Thyroid gland (tissue), 4 donors: ENCODE results near the gene MNT. TPM values are rescaled to one million over a fixed set of nuclear protein-coding genes. Genes with fewer than 3 reads are reported as not detected.

Source experiments
- DNase-seq, 2 donors: peaks; one replicate each; pipeline ENCODE4 v3.0.0-alpha.2; 2019
- H3K27ac ChIP-seq, 3 donors: fragments of 200-600 bp; sonication (generic); 1 replicate in 2 of 3; 2 replicates in 1 of 3; pipeline ENCODE4 v1.5.1; 2016 to 2019; ENCODE audit warnings: mild to moderate bottlenecking in 1 of 3, moderate library complexity in 1 of 3
- H3K27me3 ChIP-seq: fragments of 200-600 bp; sonication (generic); one replicate; pipeline ENCODE4 v1.5.1; 2019
- H3K36me3 ChIP-seq, 2 donors: fragments of 200-600 bp; sonication (generic); one replicate each; pipeline ENCODE4 v1.5.1; 2016 to 2019
- H3K4me1 ChIP-seq, 2 donors: fragments of 200-600 bp; sonication (generic); one replicate each; pipeline ENCODE4 v1.5.1; 2017 to 2019
- H3K4me3 ChIP-seq, 3 donors: fragments of 200-600 bp; sonication (generic); replicated peaks in 1 of 3; 1 replicate in 2 of 3; 2 replicates in 1 of 3; pipeline ENCODE4 v1.5.1; 2016; ENCODE audit warnings: mild to moderate bottlenecking in 1 of 3
- H3K9me3 ChIP-seq: fragments of 200-600 bp; sonication (generic); one replicate; pipeline ENCODE4 v1.5.1; 2017
- POLR2A ChIP-seq, 2 donors: fragments of 450-650 bp; IDR thresholded peaks; one replicate each; pipeline ENCODE4 v1.6.1; 2017; ENCODE audit warnings: antibody characterized with exemption in 2 of 2, mild to moderate bottlenecking in 2 of 2, moderate library complexity in 1 of 2
- WGBS, 2 donors: methylation state at CpG; one replicate each; pipeline ENCODE4 v1.1.5; 2017; 5-methylcytosine and 5-hydroxymethylcytosine counted together
- intact Hi-C: fragments of 100-400 bp; cut with DNase I; formaldehyde crosslinking; loops from one replicate; pipeline ENCODE4 v1.15.1; 2023
- small RNA-seq: library from RNA; depleted of rRNA; stranded (forward); fragments of <200 nt; gene quantifications from one replicate; pipeline ENCODE3, GENCODE V24; 2016
- total RNA-seq, 4 donors: library from RNA; depleted of rRNA; stranded (reverse); fragments of >200 nt; gene quantifications; one replicate each; pipeline ENCODE4 v1.2.3, GENCODE V29; 2016
- TF ChIP-seq, protein P1 (sequence below), 6 experiments: fragments of 200-600 bp in 3 of 6; fragments of 450-650 bp in 3 of 6; sonication (generic) in 3 of 6; IDR thresholded peaks; one replicate each; pipeline ENCODE4 v1.5.1; 2016 to 2019; ENCODE audit warnings: antibody characterized with exemption in 6 of 6, mild to moderate bottlenecking in 2 of 6, inconsistent platforms in 1 of 6, moderate library complexity in 1 of 6

MNT gene
- total RNA-seq, 4 donors from 2014 or later = 8.2 to 28.9 (median 10.9) TPM

DNA sequence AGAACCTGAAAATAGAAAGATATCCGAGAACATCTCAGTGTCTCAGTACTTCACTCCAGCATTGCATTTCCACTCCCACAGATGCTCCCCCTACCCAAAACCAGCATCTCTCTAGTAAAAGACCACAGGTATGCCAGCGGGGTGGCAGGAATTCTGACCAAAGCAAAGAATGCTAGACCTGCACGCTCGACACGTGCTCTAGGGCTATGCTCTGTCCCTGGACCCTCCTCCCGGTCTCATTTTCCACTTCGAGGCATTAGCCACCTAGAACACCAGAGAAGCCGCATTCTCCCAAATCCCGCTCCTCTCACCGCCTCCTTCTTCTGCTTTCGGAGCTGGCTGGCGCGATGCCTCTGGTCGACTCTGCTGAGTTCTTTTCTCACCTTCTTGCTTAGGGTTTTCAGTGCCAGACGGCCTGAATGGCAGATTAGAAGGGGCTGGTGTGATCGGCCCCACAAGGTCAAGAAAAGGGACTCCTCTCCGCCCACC, 65.1 kb downstream of the MNT start:
- intact Hi-C loops = no loop called here
- Histone ChIP-seq H3K4me1 (peaks cover 8 to 10% of the 10 kb centered on the region in 2 donors), H3K36me3 (peaks cover 36 to 40% of the 10 kb centered on the region in 2 donors), H3K27me3 (no peaks in the 10 kb centered on the region), H3K27ac (peak overlapping the region in 1 of 3 donors; percentile 80), H3K9me3 (no peaks in the 10 kb centered on the region), H3K4me3 (peak overlapping the region; percentile 77 to 97 (median 96))
- WGBS, 2 donors = 3 to 4% methylated on average over 17 of the region's 17 CpGs
- peak in 1 of 2 donors; percentile 14 for DNase-seq
- TF ChIP-seq POLR2A (IDR thresholded peaks at IDR 0.05) = no peak
- TF ChIP-seq, protein P1, sequence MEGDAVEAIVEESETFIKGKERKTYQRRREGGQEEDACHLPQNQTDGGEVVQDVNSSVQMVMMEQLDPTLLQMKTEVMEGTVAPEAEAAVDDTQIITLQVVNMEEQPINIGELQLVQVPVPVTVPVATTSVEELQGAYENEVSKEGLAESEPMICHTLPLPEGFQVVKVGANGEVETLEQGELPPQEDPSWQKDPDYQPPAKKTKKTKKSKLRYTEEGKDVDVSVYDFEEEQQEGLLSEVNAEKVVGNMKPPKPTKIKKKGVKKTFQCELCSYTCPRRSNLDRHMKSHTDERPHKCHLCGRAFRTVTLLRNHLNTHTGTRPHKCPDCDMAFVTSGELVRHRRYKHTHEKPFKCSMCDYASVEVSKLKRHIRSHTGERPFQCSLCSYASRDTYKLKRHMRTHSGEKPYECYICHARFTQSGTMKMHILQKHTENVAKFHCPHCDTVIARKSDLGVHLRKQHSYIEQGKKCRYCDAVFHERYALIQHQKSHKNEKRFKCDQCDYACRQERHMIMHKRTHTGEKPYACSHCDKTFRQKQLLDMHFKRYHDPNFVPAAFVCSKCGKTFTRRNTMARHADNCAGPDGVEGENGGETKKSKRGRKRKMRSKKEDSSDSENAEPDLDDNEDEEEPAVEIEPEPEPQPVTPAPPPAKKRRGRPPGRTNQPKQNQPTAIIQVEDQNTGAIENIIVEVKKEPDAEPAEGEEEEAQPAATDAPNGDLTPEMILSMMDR (IDR thresholded peaks at IDR 0.05) = no peak

Small RNA genes within 50 kb of the gene (small RNA-seq; reads per million reads assigned to genes)
- not detected for gene AC006435.3
- not detected for gene AC006435.4

Other genes starting within 250 kb of the MNT start
- 10 to 100 TPM; 26.0 to 35.9 (median 32.9) TPM for gene SMG6, start 97.3 kb downstream of the MNT start, total RNA-seq
- gene SRR, start 97.1 kb downstream of the MNT start, total RNA-seq = 10 to 100 TPM; 12.3 to 31.7 (median 24.1) TPM
- gene TSR1, start 64.6 kb downstream of the MNT start, total RNA-seq = 10 to 100 TPM; 16.8 to 56.4 (median 29.3) TPM
- 10 to 100 TPM; 47.8 to 82.7 (median 63.2) TPM for gene SGSM2, start 63.6 kb downstream of the MNT start, total RNA-seq
- gene METTL16, start 110.8 kb upstream of the MNT start, total RNA-seq = 10 to 100 TPM; 30.4 to 48.9 (median 44.7) TPM
- 100 to 1,000 TPM; 102 to 184 (median 109) TPM for gene PAFAH1B1, start 192.6 kb upstream of the MNT start, total RNA-seq